Dendritic cell treated with granulocyte-macrophage colony-stimulating factor and Interleukin-4, amounts not matched to agents 40 ng/mL and 50 ng/mL, for 4 days (primary cell): Measurements from ENCODE around the gene KIF21B.

ENCODE experiments used
- H3K27ac Mint-ChIP-seq: one replicate; pipeline ENCODE4 v1.8.0; 2022; ENCODE audit warnings: mild to moderate bottlenecking, mixed read lengths
- H3K27me3 Mint-ChIP-seq: one replicate; pipeline ENCODE4 v1.8.0; 2022; ENCODE audit warnings: mild to moderate bottlenecking, mixed read lengths
- H3K36me3 Mint-ChIP-seq: one replicate; pipeline ENCODE4 v1.8.0; 2022; ENCODE audit warnings: low read depth, mixed read lengths
- H3K4me1 Mint-ChIP-seq: one replicate; pipeline ENCODE4 v1.8.0; 2022; ENCODE audit warnings: low read depth, mixed read lengths
- H3K4me3 Mint-ChIP-seq: one replicate; pipeline ENCODE4 v1.8.0; 2022; ENCODE audit warnings: mild to moderate bottlenecking, moderate library complexity, mixed read lengths
- H3K9me3 Mint-ChIP-seq: one replicate; pipeline ENCODE4 v1.8.0; 2022; ENCODE audit warnings: mixed read lengths
- intact Hi-C: fragments of 100-400 bp; cut with micrococcal nuclease; formaldehyde crosslinking; loops from one replicate; pipeline ENCODE4 v1.15.0; 2022

The KIF21B gene

DNA sequence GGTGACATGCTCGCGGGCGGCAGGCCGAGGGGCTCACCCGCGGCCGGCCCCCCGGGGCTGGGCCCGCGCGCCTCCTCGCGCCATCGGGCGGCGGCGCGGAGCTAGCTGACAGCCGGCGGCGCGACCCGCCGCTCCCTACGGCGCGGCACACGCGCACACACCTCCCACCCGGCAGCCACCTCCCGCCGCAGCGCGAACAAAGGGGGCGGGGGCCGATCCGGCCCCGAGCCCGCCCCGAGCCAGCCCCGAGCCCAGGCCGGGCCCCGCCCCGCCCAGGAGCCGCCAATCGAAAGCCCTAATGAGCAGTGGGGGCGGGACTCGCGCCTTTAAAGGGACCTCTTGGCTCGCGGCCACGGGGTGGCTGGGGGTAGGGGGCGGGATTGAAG lies at the start of gene KIF21B:
KIF21B (minus strand) TSS at position 198 of the 386 bp plus-strand sequence. CDS start 331 bp downstream, outside the sequence.
- no peak within 1 kb of the TSS for H3K27ac Mint-ChIP-seq
- H3K4me3 Mint-ChIP-seq, result peak within 1 kb of the TSS; percentile 67
- no peaks in the 10 kb centered on the region for H3K36me3 Mint-ChIP-seq

DNA sequence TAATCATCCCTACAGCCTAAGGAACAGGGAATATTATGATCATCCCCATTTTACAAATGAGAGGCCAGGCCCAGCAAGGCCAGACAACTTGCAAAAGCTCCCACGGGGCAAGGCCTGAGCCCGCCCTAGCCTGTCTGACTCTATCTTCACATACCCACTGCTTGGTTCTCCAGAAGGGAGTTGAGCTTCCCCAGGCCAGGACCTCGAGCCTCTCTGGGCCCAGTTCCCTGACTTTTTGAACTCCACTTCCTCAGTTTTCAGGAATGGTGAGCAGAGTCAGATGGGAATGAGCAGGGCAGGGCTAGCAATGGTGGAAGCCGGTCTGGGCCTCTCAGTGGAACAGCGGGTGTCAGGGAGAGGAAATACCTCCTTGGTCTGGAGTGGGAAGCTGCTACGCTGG lies 49.4 kb upstream of the KIF21B start:
- no peak overlapping the region for H3K4me3 Mint-ChIP-seq
- no peaks in the 10 kb centered on the region for H3K36me3 Mint-ChIP-seq
- H3K27me3 Mint-ChIP-seq, result no peaks in the 10 kb centered on the region
- no peak overlapping the region for H3K27ac Mint-ChIP-seq
- intact Hi-C loops, result no loop called here
- H3K9me3 Mint-ChIP-seq, result no peaks in the 10 kb centered on the region
- H3K4me1 Mint-ChIP-seq, result no peaks in the 10 kb centered on the region

More for the DNA sequence above, at the start of gene KIF21B:
- intact Hi-C loops, result no loop called here
- Mint-ChIP-seq H3K27me3 (peaks cover 7% of the 10 kb centered on the region), H3K9me3 (no peaks in the 10 kb centered on the region), H3K4me1 (peaks cover 82% of the 10 kb centered on the region)

GRCh38 chr1:201072149-201072548 lies 48.6 kb upstream of the KIF21B start:
- Mint-ChIP-seq H3K4me1 (no peaks in the 10 kb centered on the region), H3K27me3 (no peaks in the 10 kb centered on the region), H3K4me3 (no peak overlapping the region), H3K36me3 (no peaks in the 10 kb centered on the region), H3K9me3 (no peaks in the 10 kb centered on the region), H3K27ac (no peak overlapping the region)
- intact Hi-C loops, result no loop called here

- no peaks in the 10 kb centered on the region for H3K36me3 Mint-ChIP-seq
- intact Hi-C loops, result no loop called here
Measured at GRCh38 chr1:201069636-201070035, 46.1 kb upstream of the KIF21B start.

GRCh38 chr1:201068976-201069375 lies 45.5 kb upstream of the KIF21B start:
- Mint-ChIP-seq H3K9me3 (no peaks in the 10 kb centered on the region), H3K4me1 (no peaks in the 10 kb centered on the region), H3K27ac (no peak overlapping the region), H3K4me3 (no peak overlapping the region), H3K27me3 (peaks cover 2% of the 10 kb centered on the region), H3K36me3 (no peaks in the 10 kb centered on the region)
- intact Hi-C loops, result no loop called here

More at GRCh38 chr1:201069636-201070035, 46.1 kb upstream of the KIF21B start:
- Mint-ChIP-seq H3K4me3 (no peak overlapping the region), H3K4me1 (no peaks in the 10 kb centered on the region), H3K27ac (no peak overlapping the region), H3K9me3 (no peaks in the 10 kb centered on the region), H3K27me3 (peaks cover 2% of the 10 kb centered on the region)

- Mint-ChIP-seq H3K4me3 (no peak overlapping the region), H3K36me3 (no peaks in the 10 kb centered on the region), H3K9me3 (no peaks in the 10 kb centered on the region), H3K27ac (no peak overlapping the region), H3K27me3 (peaks cover 2% of the 10 kb centered on the region), H3K4me1 (no peaks in the 10 kb centered on the region)
- intact Hi-C loops, result no loop called here
Measured at GRCh38 chr1:201066986-201067385, 43.5 kb upstream of the KIF21B start.

DNA sequence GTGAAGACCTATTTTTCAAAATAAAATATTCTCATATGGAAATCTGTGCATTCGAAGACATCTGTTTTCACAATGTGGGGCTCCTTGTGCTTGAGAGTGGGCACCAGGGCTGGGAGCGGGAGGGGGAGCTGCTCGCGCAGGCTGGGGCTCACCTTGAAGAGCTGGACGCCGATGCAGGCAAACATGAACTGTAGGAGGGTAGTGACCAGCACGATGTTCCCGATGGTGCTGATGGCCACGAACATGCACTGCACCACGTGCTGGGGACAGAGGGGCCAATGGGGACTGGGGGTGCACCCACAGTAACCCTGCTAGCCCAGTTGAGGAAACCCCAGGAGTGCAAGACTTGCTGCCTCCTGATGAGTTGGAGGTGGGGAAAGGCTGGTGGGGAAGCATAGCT lies 42.2 kb upstream of the KIF21B start:
- no peak overlapping the region for H3K27ac Mint-ChIP-seq
- no peaks in the 10 kb centered on the region for H3K9me3 Mint-ChIP-seq
- H3K4me3 Mint-ChIP-seq, result no peak overlapping the region
- no peaks in the 10 kb centered on the region for H3K36me3 Mint-ChIP-seq
- peaks cover 2% of the 10 kb centered on the region for H3K27me3 Mint-ChIP-seq
- H3K4me1 Mint-ChIP-seq, result no peaks in the 10 kb centered on the region
- intact Hi-C loops, result no loop called here

GRCh38 chr1:201064806-201065205 lies 41.3 kb upstream of the KIF21B start:
- Mint-ChIP-seq H3K9me3 (no peaks in the 10 kb centered on the region), H3K27me3 (peaks cover 2% of the 10 kb centered on the region), H3K27ac (no peak overlapping the region), H3K4me3 (no peak overlapping the region), H3K4me1 (no peaks in the 10 kb centered on the region), H3K36me3 (no peaks in the 10 kb centered on the region)
- intact Hi-C loops, result no loop called here

DNA sequence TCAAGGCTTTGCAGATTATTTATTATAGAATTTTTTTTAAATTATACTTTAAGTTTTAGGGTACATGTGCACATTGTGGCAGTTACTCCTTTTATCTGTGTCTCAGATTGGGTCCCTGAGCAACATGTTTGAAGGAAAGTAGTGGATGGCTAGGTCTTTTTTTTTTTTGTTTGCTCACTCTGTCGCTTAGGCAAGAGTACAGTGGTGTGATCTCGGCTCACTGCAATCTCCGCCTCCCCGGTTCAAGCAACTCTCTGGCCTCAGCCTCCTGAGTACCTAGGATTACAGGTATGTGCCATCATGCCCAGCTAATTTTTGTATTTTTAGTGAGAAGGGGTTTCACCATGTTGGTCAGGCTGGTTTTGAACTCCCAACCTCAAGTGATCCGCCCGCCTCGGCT lies 39.6 kb upstream of the KIF21B start:
- no peaks in the 10 kb centered on the region for H3K36me3 Mint-ChIP-seq
- no peak overlapping the region for H3K4me3 Mint-ChIP-seq
- no peak overlapping the region for H3K27ac Mint-ChIP-seq
- no peaks in the 10 kb centered on the region for H3K9me3 Mint-ChIP-seq
- intact Hi-C loops, result no loop called here
- peaks cover 2% of the 10 kb centered on the region for H3K27me3 Mint-ChIP-seq
- H3K4me1 Mint-ChIP-seq, result no peaks in the 10 kb centered on the region

GRCh38 chr1:201062511-201063091 lies 39.1 kb upstream of the KIF21B start:
- Mint-ChIP-seq H3K27me3 (peaks cover 5% of the 10 kb centered on the region), H3K9me3 (no peaks in the 10 kb centered on the region), H3K36me3 (no peaks in the 10 kb centered on the region), H3K4me3 (no peak overlapping the region), H3K4me1 (no peaks in the 10 kb centered on the region), H3K27ac (no peak overlapping the region)
- intact Hi-C loops, result no loop called here

DNA sequence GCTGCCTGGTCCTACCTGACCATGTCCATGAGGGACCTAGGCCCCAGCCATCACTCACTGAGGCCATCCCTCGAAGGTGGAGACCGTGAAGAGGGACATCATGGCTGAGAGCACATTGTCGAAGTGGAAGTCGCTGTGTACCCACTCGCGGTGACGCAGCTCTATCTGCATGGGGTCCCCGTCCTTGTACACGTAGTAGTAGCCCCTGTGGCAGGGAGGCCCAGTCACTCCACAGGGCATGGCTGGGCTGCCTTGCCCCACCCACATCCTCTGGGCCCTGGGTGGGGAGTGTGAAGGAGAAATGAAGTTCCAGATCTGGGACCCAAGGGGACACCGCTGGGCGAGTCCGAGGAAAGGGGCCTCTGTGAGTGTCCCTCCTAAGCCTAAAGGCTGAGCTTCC lies 38.4 kb upstream of the KIF21B start:
- no peak overlapping the region for H3K27ac Mint-ChIP-seq
- H3K9me3 Mint-ChIP-seq, result no peaks in the 10 kb centered on the region
- intact Hi-C loops, result no loop called here
- H3K36me3 Mint-ChIP-seq, result no peaks in the 10 kb centered on the region
- no peaks in the 10 kb centered on the region for H3K4me1 Mint-ChIP-seq
- no peak overlapping the region for H3K4me3 Mint-ChIP-seq
- peaks cover 6% of the 10 kb centered on the region for H3K27me3 Mint-ChIP-seq

DNA sequence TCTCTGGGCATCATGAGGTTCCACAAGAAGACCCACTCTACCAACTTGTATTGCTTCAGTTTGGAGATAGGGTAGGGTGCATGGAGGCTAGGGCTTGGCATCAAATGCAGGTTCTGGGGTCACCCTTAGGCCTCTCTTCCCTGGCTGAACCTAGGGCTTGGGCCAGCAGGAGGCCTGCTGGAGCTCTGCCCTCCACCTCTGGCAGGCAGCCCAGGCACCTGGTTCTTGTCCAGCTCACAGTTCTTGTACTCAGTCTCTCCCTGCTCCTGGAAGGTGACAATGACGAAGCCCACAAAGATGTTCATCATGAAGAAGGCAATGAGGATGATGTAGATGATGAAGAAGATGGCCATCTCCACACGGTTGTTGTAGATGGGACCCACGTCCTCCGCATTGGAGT lies 37.5 kb upstream of the KIF21B start:
- H3K27ac Mint-ChIP-seq, result no peak overlapping the region
- H3K4me1 Mint-ChIP-seq, result no peaks in the 10 kb centered on the region
- intact Hi-C loops, result no loop called here
- no peaks in the 10 kb centered on the region for H3K36me3 Mint-ChIP-seq
- H3K27me3 Mint-ChIP-seq, result peaks cover 7% of the 10 kb centered on the region
- H3K9me3 Mint-ChIP-seq, result no peaks in the 10 kb centered on the region
- no peak overlapping the region for H3K4me3 Mint-ChIP-seq

DNA sequence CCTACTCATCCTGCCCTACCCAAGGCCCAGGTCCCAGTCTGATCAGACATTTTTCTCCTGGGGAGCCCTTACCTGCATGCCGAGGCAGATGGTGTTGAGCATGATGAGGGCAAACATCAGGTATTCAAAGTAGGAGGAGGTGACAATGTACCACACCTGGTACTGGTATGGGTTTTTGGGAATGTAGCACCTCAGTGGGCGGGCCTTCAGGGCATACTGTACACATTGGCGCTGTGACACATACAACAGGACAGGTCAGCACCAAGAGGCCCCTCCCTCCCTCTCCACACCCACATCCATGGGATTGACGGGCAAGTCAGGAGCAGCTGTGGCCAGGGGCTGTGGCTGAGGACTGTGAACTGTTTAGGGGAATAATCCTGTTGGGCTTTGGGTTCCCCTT lies 37.1 kb upstream of the KIF21B start:
- Mint-ChIP-seq H3K4me1 (no peaks in the 10 kb centered on the region), H3K9me3 (no peaks in the 10 kb centered on the region), H3K4me3 (no peak overlapping the region), H3K27me3 (peaks cover 7% of the 10 kb centered on the region), H3K27ac (no peak overlapping the region), H3K36me3 (no peaks in the 10 kb centered on the region)
- intact Hi-C loops, result no loop called here

GRCh38 chr1:201059871-201060555 lies 36.5 kb upstream of the KIF21B start:
- Mint-ChIP-seq H3K27ac (no peak overlapping the region), H3K27me3 (peaks cover 7% of the 10 kb centered on the region), H3K4me3 (no peak overlapping the region), H3K4me1 (no peaks in the 10 kb centered on the region), H3K9me3 (no peaks in the 10 kb centered on the region), H3K36me3 (no peaks in the 10 kb centered on the region)
- intact Hi-C loops, result no loop called here

- no peak overlapping the region for H3K4me3 Mint-ChIP-seq
- H3K36me3 Mint-ChIP-seq, result no peaks in the 10 kb centered on the region
- no peaks in the 10 kb centered on the region for H3K4me1 Mint-ChIP-seq
- intact Hi-C loops, result no loop called here
- H3K27ac Mint-ChIP-seq, result no peak overlapping the region
- H3K27me3 Mint-ChIP-seq, result peaks cover 7% of the 10 kb centered on the region
- no peaks in the 10 kb centered on the region for H3K9me3 Mint-ChIP-seq
Measured at GRCh38 chr1:201059401-201059800, 35.9 kb upstream of the KIF21B start.
